ENCODE measurements around the gene SPNS2.

Gene SPNS2

DNA sequence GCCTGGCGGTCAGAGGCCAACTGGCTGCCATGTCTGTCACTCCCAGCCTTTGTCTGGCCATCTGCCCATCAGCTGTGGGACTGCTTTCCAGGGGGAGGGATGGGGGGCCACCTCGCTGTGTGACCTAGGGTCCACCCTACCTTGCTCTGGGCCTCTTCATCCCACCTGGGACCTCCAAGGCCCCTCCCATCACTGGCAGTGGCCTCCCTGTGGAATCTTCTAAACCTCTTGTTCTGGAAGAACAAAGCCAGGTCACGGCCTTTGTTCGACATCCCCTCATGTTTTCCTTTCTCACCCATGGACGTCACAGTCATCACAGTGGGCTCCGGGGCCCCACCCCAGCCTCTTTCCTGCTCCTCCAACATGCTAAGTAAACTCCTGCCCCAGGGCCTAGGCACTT is 24.0 kb downstream of the SPNS2 start:
- DNase-seq (ENCODE audit: insufficient read length, low spot score) (no peak), FAIRE-seq (no peak)
- TF ChIP-seq, protein P1, sequence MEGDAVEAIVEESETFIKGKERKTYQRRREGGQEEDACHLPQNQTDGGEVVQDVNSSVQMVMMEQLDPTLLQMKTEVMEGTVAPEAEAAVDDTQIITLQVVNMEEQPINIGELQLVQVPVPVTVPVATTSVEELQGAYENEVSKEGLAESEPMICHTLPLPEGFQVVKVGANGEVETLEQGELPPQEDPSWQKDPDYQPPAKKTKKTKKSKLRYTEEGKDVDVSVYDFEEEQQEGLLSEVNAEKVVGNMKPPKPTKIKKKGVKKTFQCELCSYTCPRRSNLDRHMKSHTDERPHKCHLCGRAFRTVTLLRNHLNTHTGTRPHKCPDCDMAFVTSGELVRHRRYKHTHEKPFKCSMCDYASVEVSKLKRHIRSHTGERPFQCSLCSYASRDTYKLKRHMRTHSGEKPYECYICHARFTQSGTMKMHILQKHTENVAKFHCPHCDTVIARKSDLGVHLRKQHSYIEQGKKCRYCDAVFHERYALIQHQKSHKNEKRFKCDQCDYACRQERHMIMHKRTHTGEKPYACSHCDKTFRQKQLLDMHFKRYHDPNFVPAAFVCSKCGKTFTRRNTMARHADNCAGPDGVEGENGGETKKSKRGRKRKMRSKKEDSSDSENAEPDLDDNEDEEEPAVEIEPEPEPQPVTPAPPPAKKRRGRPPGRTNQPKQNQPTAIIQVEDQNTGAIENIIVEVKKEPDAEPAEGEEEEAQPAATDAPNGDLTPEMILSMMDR (IDR thresholded peaks at IDR 0.05; ENCODE audit: insufficient read depth, missing control alignments), result no peak

DNA sequence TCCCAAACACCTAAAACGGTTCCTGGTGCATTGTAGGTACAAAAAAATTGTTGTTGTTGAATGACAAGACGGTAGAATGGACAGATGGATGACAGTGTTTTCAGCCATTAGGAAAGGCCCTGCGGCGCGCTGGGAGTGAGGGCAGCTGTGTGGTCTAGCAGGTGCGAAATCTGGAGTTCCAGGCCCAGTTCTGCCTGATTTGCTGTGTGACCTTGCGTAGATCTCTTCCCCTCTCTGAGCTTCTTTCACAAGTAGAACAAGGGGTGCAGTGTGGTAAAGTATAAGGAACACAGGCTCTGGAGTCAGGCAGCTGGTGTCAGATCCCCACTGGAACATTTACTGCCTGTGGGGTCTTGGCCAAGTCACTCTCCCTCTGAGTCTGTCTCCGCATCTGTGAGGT is 25.3 kb downstream of the SPNS2 start:
- TF ChIP-seq, protein P1 (IDR thresholded peaks at IDR 0.05; ENCODE audit: insufficient read depth, missing control alignments), result no peak
- FAIRE-seq, result no peak
- DNase-seq (ENCODE audit: insufficient read length, low spot score), result no peak

DNA sequence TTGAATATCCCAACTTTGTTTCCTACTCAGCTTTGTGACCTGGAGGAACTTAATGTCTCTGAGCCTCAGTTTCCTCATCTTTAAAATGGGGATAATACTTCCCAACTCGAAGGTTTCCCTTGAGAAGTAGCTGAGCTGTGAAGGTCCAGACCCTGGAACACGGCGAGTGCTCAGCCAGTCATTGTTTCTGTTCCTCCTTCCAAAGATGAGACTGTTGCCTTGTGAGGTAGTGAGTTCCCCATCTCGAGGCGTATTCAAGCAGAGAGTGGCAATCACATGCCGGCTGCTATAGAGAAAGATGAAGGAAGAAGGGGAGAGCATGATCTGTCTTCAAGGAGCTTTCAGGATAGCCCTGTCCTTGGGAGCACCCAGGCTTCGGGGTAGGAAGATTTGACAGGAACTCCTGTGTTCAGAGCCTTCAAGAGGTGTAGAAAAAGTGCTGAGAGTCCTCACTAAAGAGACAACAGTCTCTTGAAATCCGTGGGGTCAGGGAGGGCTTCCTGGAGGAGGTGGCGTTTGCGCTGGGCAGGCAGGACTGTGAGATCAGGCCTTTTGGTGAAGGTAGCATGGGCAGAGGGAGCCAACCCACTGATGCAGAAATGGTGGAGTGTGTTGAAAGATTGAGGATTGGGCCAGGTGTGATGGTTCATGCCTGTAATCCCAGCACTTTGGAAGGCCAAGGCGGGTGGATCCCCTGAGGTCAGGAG is 27.2 kb downstream of the SPNS2 start:
- DNase-seq (ENCODE audit: insufficient read length, low spot score) (no peak), FAIRE-seq (no peak)
- TF ChIP-seq, protein P1 (IDR thresholded peaks at IDR 0.05; ENCODE audit: insufficient read depth, missing control alignments), result no peak

DNA sequence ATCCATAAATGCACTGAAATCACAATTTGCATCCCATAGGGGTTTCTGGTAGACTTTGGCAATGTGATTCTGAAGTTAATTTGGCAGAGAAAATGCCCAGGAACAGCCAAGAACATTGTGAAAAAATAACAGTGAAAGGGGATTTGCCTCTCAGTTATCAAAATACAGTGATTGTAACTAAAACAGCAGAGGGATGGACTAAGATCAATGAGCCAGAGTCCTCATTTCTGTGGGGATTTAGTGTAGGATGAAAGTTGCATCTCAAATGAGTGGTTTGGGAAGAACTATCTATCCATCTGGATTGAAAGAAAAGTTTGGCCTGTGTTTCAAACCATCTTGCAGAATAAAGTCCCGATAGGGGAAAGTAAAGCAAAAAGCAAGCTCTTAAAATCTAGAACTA is 28.5 kb downstream of the SPNS2 start:
- FAIRE-seq, result no peak
- DNase-seq (ENCODE audit: insufficient read length, low spot score), result no peak
- TF ChIP-seq, protein P1 (IDR thresholded peaks at IDR 0.05; ENCODE audit: insufficient read depth, missing control alignments), result no peak

DNA sequence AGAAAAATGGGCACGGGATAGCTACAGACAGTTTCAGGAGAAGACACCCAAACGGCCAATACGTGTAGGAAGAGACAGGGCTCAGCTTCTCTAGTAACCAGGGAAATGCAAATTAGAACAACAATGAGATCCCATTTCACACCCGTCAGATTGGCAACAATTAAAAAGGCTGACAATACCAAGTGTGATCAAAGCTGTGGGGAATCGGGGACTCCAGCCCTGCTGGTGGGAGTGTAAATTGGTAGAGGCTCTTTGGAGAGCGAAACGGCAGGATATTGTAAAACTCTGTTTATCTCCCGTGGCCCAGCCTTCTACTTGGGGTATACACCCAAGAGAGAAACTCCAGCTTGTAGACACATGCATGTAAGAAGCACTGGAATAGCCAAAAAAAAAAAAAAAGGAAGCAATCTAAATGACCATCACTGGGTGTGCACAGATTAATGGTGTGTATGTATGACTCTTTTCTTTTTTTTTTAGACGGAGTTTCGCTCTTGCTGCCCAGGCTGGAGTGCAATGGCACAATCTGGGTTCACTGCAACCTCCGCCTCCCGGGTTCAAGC is 29.0 kb downstream of the SPNS2 start:
- TF ChIP-seq, protein P1 (IDR thresholded peaks at IDR 0.05; ENCODE audit: insufficient read depth, missing control alignments), result no peak
- FAIRE-seq (no peak), DNase-seq (ENCODE audit: insufficient read length, low spot score) (no peak)

DNA sequence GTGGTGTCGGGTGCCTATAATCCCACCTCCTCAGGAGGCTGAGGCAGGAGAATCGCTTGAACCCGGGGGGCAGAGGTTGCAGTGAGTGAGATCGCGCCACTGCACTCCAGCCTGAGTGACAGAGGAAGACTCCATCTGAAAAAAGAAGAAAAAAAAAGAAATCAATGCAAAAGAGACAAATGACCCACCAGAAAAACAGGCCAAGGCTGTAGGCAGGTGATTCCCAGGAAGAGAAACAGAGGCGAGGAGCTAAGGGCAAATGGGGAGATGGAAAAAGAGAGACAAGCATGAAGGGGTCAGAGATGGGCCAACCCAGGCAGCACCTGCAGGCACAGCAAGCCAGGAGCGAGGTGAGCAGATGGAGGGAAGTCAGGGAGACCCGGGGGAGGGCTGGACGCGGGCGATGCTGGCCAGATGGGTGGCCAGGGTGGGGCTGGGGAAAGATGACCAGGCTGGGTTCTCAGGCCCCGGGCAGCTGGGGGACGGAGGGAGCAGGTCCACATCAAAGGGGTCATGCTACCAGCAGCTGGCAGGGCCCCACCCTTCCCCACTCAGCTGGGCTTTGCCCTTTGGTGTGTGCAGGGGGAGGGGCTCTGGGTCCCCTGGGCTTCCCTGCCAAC is 31.0 kb downstream of the SPNS2 start:
- FAIRE-seq, result no peak
- DNase-seq (ENCODE audit: insufficient read length, low spot score), result no peak
- TF ChIP-seq, protein P1 (IDR thresholded peaks at IDR 0.05; ENCODE audit: insufficient read depth, missing control alignments), result no peak

Measured in D721Med (cell line).